ENCODE results near the gene CAND2. TPM values are rescaled to one million over a fixed set of nuclear protein-coding genes. Genes with fewer than 3 reads are reported as not detected.

Gene CAND2
- total and polyA plus RNA-seq, 4 donors: 0.38 to 1.6 (median 0.92) TPM

DNA sequence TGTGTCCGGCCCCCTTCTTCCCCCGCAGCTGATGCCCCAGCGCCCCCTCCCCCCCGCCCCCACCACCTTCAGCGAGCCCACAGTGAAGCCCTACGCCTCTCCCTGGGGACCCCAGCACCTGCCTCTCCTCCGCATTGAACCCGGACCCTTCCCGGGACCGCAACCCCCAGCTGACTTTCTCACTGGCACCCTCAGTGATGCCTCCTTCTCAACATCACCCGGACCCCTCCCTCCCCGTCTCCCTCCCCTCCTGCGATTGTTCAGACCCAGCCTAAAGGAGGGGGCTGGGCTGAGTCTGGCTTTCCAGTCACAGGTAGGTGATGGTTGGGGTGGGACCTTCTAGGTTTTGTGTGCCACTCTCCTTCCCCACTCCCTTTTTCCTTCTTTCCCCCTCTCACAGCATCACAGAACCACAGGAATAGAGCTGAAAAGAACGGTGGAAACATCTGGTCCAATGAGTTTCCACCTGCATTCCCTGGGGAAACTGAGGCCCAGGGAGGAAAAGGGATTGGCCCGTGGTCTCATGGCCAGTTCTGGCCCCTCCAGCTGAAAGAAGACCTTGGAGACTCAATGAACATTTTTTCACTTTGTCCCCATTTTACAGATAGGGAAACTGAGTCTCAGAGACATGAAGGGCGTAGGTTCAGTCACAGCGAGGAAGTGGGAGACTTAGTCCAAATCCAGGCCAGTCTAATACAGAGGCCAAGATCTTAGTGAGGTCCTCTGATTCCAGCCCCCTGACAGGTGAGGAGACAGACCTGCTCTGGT lies 828 bp downstream of the CAND2 start:
- Histone ChIP-seq H3K27ac (ENCODE audit: low read depth in 1 of 2, low read length in 2 of 2) (no peak overlapping the region), H3K4me3 (ENCODE audit: low read depth in 1 of 3, low read length in 3 of 3) (peak overlapping the region in 1 of 3 donors; percentile 51), H3K4me1 (ENCODE audit: control insufficient read depth in 4 of 4, insufficient read depth in 4 of 4, low read length in 3 of 4) (peaks cover 8 to 24% (median 17%) of the 10 kb centered on the region in 4 donors), H3K27me3 (ENCODE audit: control insufficient read depth in 4 of 4, insufficient read depth in 4 of 4, low read length in 3 of 4) (no peaks in the 10 kb centered on the region), H3K36me3 (ENCODE audit: control insufficient read depth in 4 of 4, insufficient read depth in 3 of 4, low read depth in 1 of 4, low read length in 3 of 4) (no peaks in the 10 kb centered on the region), H3K9me3 (ENCODE audit: control insufficient read depth in 4 of 4, low read length in 3 of 4) (no peaks in the 10 kb centered on the region), H3K9ac (ENCODE audit: low read depth in 1 of 2, low read length in 2 of 2) (no peak overlapping the region)
- no peak for TF ChIP-seq HNF4G (IDR thresholded peaks at IDR 0.05)
- no peak for TF ChIP-seq FOXA1 (IDR thresholded peaks at IDR 0.05)
- TF ChIP-seq, protein P1, sequence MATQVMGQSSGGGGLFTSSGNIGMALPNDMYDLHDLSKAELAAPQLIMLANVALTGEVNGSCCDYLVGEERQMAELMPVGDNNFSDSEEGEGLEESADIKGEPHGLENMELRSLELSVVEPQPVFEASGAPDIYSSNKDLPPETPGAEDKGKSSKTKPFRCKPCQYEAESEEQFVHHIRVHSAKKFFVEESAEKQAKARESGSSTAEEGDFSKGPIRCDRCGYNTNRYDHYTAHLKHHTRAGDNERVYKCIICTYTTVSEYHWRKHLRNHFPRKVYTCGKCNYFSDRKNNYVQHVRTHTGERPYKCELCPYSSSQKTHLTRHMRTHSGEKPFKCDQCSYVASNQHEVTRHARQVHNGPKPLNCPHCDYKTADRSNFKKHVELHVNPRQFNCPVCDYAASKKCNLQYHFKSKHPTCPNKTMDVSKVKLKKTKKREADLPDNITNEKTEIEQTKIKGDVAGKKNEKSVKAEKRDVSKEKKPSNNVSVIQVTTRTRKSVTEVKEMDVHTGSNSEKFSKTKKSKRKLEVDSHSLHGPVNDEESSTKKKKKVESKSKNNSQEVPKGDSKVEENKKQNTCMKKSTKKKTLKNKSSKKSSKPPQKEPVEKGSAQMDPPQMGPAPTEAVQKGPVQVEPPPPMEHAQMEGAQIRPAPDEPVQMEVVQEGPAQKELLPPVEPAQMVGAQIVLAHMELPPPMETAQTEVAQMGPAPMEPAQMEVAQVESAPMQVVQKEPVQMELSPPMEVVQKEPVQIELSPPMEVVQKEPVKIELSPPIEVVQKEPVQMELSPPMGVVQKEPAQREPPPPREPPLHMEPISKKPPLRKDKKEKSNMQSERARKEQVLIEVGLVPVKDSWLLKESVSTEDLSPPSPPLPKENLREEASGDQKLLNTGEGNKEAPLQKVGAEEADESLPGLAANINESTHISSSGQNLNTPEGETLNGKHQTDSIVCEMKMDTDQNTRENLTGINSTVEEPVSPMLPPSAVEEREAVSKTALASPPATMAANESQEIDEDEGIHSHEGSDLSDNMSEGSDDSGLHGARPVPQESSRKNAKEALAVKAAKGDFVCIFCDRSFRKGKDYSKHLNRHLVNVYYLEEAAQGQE (IDR thresholded peaks at IDR 0.05): no peak
- WGBS: 55% methylated on average over 17 of the region's 17 CpGs
- DNase-seq (ENCODE audit: low spot score): no peak

DNA sequence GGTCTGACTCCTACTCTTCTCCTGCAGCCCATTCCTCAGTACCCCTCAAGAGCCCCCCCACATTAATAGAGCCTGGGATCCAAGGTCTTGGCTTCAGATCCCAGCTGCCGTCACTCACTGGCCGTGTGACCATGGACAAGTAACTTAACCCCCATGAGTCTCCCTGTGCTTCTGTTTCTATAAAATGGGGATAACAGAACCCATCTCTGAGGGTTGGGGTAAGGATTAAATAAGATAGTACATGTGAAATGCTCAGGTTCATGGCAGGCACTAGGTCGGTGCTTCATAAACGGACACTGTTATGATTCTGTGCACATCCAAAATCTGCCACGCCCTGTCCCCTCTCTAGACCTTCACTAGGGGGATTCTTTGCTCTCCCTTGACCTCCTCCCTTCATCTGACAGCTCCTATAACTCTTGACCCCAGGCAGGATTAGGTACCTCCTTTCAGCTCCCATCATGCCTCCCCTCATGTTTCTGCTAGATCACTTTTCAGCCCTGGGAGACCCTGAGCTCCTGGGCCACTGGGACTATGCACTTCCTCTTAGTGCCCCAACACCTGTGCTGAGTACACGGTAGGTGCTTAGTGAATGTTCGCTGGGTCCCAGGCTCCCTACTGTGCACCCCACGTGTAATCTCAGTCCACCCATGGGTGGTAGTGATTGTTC lies 1.5 kb downstream of the CAND2 start:
- Histone ChIP-seq H3K27ac (ENCODE audit: low read depth in 1 of 2, low read length in 2 of 2) (no peak overlapping the region), H3K9ac (ENCODE audit: low read depth in 1 of 2, low read length in 2 of 2) (no peak overlapping the region), H3K4me1 (ENCODE audit: control insufficient read depth in 4 of 4, insufficient read depth in 4 of 4, low read length in 3 of 4) (peaks cover 8 to 24% (median 17%) of the 10 kb centered on the region in 4 donors), H3K9me3 (ENCODE audit: control insufficient read depth in 4 of 4, low read length in 3 of 4) (no peaks in the 10 kb centered on the region), H3K36me3 (ENCODE audit: control insufficient read depth in 4 of 4, insufficient read depth in 3 of 4, low read depth in 1 of 4, low read length in 3 of 4) (no peaks in the 10 kb centered on the region), H3K4me3 (ENCODE audit: low read depth in 1 of 3, low read length in 3 of 3) (no peak overlapping the region), H3K27me3 (ENCODE audit: control insufficient read depth in 4 of 4, insufficient read depth in 4 of 4, low read length in 3 of 4) (no peaks in the 10 kb centered on the region)
- WGBS: 71% methylated on average over 8 of the region's 8 CpGs
- no peak for DNase-seq (ENCODE audit: low spot score)
- TF ChIP-seq YY1 (IDR thresholded peaks at IDR 0.05): no peak
- TF ChIP-seq, protein P1 (IDR thresholded peaks at IDR 0.05): no peak
- TF ChIP-seq HNF4G (IDR thresholded peaks at IDR 0.05): no peak
- TF ChIP-seq, protein P2, sequence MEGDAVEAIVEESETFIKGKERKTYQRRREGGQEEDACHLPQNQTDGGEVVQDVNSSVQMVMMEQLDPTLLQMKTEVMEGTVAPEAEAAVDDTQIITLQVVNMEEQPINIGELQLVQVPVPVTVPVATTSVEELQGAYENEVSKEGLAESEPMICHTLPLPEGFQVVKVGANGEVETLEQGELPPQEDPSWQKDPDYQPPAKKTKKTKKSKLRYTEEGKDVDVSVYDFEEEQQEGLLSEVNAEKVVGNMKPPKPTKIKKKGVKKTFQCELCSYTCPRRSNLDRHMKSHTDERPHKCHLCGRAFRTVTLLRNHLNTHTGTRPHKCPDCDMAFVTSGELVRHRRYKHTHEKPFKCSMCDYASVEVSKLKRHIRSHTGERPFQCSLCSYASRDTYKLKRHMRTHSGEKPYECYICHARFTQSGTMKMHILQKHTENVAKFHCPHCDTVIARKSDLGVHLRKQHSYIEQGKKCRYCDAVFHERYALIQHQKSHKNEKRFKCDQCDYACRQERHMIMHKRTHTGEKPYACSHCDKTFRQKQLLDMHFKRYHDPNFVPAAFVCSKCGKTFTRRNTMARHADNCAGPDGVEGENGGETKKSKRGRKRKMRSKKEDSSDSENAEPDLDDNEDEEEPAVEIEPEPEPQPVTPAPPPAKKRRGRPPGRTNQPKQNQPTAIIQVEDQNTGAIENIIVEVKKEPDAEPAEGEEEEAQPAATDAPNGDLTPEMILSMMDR (IDR thresholded peaks at IDR 0.05; ENCODE audit: low read depth, low read length, missing input control): no peak
- no peak for TF ChIP-seq FOXA2 (IDR thresholded peaks at IDR 0.05)
- TF ChIP-seq EGR1 (IDR thresholded peaks at IDR 0.05; ENCODE audit: low read depth in 2 of 2): no peak
- no peak for TF ChIP-seq FOXA1 (IDR thresholded peaks at IDR 0.05)
- no peak for TF ChIP-seq TAF1 (conservative IDR thresholded peaks at IDR 0.05)
- TF ChIP-seq, protein P3, sequence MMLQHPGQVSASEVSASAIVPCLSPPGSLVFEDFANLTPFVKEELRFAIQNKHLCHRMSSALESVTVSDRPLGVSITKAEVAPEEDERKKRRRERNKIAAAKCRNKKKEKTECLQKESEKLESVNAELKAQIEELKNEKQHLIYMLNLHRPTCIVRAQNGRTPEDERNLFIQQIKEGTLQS (IDR thresholded peaks at IDR 0.05): no peak
- no peak for TF ChIP-seq RXRA (IDR thresholded peaks at IDR 0.05)
- TF ChIP-seq HNF4A (conservative IDR thresholded peaks at IDR 0.05): no peak
- no peak for TF ChIP-seq RAD21 (IDR thresholded peaks at IDR 0.05)
- TF ChIP-seq, protein P4, sequence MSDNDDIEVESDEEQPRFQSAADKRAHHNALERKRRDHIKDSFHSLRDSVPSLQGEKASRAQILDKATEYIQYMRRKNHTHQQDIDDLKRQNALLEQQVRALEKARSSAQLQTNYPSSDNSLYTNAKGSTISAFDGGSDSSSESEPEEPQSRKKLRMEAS (IDR thresholded peaks at IDR 0.05): no peak
- TF ChIP-seq GABPA (IDR thresholded peaks at IDR 0.05 in 1 of 2, conservative IDR thresholded peaks at IDR 0.05 in 1 of 2): no peak
- TF ChIP-seq SP1 (IDR thresholded peaks at IDR 0.05): no peak
- TF ChIP-seq, protein P5, sequence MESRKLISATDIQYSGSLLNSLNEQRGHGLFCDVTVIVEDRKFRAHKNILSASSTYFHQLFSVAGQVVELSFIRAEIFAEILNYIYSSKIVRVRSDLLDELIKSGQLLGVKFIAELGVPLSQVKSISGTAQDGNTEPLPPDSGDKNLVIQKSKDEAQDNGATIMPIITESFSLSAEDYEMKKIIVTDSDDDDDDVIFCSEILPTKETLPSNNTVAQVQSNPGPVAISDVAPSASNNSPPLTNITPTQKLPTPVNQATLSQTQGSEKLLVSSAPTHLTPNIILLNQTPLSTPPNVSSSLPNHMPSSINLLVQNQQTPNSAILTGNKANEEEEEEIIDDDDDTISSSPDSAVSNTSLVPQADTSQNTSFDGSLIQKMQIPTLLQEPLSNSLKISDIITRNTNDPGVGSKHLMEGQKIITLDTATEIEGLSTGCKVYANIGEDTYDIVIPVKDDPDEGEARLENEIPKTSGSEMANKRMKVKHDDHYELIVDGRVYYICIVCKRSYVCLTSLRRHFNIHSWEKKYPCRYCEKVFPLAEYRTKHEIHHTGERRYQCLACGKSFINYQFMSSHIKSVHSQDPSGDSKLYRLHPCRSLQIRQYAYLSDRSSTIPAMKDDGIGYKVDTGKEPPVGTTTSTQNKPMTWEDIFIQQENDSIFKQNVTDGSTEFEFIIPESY (IDR thresholded peaks at IDR 0.05): no peak
- TF ChIP-seq NR2F2 (IDR thresholded peaks at IDR 0.05): no peak
- no peak for TF ChIP-seq JUND (IDR thresholded peaks at IDR 0.05)

Measured in liver (tissue), 9 donors.